Measurements from ENCODE around the gene SRRM4. TPM values are rescaled to one million over a fixed set of nuclear protein-coding genes. Genes with fewer than 3 reads are reported as not detected.

Gene SRRM4
- polyA plus RNA-seq, 2 donors, result under 0.01 TPM

DNA sequence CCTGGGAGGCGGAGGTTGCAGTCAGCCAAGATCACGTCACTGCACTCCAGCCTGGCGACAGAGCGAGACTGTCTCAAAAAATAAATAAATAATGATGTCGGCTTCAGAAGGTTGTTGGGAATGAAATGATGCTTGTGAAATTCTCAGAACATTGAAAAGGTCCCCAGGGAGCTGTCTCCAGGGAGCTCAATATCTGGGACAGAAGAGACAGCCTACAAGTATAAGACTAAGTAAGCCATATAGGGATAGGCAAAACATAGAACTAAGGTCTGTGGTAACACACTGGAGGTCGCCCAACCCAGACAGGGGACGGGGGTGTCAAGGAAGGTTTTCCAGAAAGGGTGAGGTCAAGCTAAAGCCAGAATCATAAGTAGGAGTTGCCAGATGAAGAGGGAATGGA is 167.9 kb downstream of the SRRM4 start:
- 83 to 87% methylated on average over 7 of the region's 7 CpGs for WGBS, 2 donors
- no peaks in the 10 kb centered on the region for H3K36me3 ChIP-seq (ENCODE audit: control insufficient read depth in 2 of 2, insufficient read depth in 2 of 2, low read length in 1 of 2)
- no peak overlapping the region for H3K27ac ChIP-seq (ENCODE audit: low read depth in 2 of 2, low read length in 1 of 2)
- peaks cover 3 to 4% of the 10 kb centered on the region in 2 donors for H3K9me3 ChIP-seq (ENCODE audit: control insufficient read depth in 2 of 2, insufficient read depth in 1 of 2, low read depth in 1 of 2, low read length in 1 of 2)
- H3K27me3 ChIP-seq (ENCODE audit: control insufficient read depth in 1 of 2, insufficient read depth in 2 of 2, low read length in 2 of 2), result no peaks in the 10 kb centered on the region
- H3K4me1 ChIP-seq (ENCODE audit: control insufficient read depth in 2 of 2, insufficient read depth in 2 of 2, low read length in 1 of 2), result no peaks in the 10 kb centered on the region
- H3K4me3 ChIP-seq (ENCODE audit: low read depth in 1 of 2, low read length in 2 of 2), result no peak overlapping the region

- no peak overlapping the region for H3K4me3 ChIP-seq (ENCODE audit: low read depth in 1 of 2, low read length in 2 of 2)
- no peaks in the 10 kb centered on the region for H3K36me3 ChIP-seq (ENCODE audit: control insufficient read depth in 2 of 2, insufficient read depth in 2 of 2, low read length in 1 of 2)
- no peaks in the 10 kb centered on the region for H3K4me1 ChIP-seq (ENCODE audit: control insufficient read depth in 2 of 2, insufficient read depth in 2 of 2, low read length in 1 of 2)
- no peaks in the 10 kb centered on the region for H3K27me3 ChIP-seq (ENCODE audit: control insufficient read depth in 1 of 2, insufficient read depth in 2 of 2, low read length in 2 of 2)
- 92 to 97% methylated on average over 1 of the region's 1 CpG for WGBS, 2 donors
- no peak overlapping the region for H3K27ac ChIP-seq (ENCODE audit: low read depth in 2 of 2, low read length in 1 of 2)
- peaks cover 4 to 6% of the 10 kb centered on the region in 2 donors for H3K9me3 ChIP-seq (ENCODE audit: control insufficient read depth in 2 of 2, insufficient read depth in 1 of 2, low read depth in 1 of 2, low read length in 1 of 2)
These were observed 170.2 kb downstream of the SRRM4 start for GRCh38 chr12:119151445-119152026.

GRCh38 chr12:119153477-119154434 is 172.4 kb downstream of the SRRM4 start:
- Histone ChIP-seq H3K27ac (ENCODE audit: low read depth in 2 of 2, low read length in 1 of 2) (no peak overlapping the region), H3K27me3 (ENCODE audit: control insufficient read depth in 1 of 2, insufficient read depth in 2 of 2, low read length in 2 of 2) (no peaks in the 10 kb centered on the region), H3K36me3 (ENCODE audit: control insufficient read depth in 2 of 2, insufficient read depth in 2 of 2, low read length in 1 of 2) (no peaks in the 10 kb centered on the region), H3K4me3 (ENCODE audit: low read depth in 1 of 2, low read length in 2 of 2) (no peak overlapping the region), H3K4me1 (ENCODE audit: control insufficient read depth in 2 of 2, insufficient read depth in 2 of 2, low read length in 1 of 2) (no peaks in the 10 kb centered on the region), H3K9me3 (ENCODE audit: control insufficient read depth in 2 of 2, insufficient read depth in 1 of 2, low read depth in 1 of 2, low read length in 1 of 2) (peaks cover 4 to 7% of the 10 kb centered on the region in 2 donors)
- 40 to 55% methylated on average over 49 of the region's 49 CpGs for WGBS, 2 donors

DNA sequence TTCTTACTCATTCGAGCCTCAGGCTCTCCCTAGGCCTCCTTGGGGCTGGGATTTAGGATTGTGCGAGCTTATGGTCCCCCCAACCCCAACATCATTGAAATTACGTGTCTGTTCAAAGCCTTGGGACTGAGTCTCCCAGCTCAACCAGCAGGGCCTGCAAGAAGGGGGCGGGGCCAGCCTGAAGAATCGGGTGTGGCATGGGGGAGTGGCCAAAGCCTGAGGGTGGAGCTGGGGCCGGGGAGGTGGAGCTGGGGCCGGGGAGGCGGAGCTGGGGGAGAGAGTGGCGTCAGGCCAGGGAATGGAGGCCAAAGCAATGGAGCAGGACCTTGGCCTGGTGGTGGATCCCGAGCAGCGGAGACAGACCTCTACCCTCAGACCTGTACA is 173.1 kb downstream of the SRRM4 start:
- H3K36me3 ChIP-seq (ENCODE audit: control insufficient read depth in 2 of 2, insufficient read depth in 2 of 2, low read length in 1 of 2), result no peaks in the 10 kb centered on the region
- no peaks in the 10 kb centered on the region for H3K4me1 ChIP-seq (ENCODE audit: control insufficient read depth in 2 of 2, insufficient read depth in 2 of 2, low read length in 1 of 2)
- no peak overlapping the region for H3K4me3 ChIP-seq (ENCODE audit: low read depth in 1 of 2, low read length in 2 of 2)
- H3K9me3 ChIP-seq (ENCODE audit: control insufficient read depth in 2 of 2, insufficient read depth in 1 of 2, low read depth in 1 of 2, low read length in 1 of 2), result peaks cover 4 to 7% of the 10 kb centered on the region in 2 donors
- 69 to 75% methylated on average over 11 of the region's 11 CpGs for WGBS, 2 donors
- no peak overlapping the region for H3K27ac ChIP-seq (ENCODE audit: low read depth in 2 of 2, low read length in 1 of 2)
- no peaks in the 10 kb centered on the region for H3K27me3 ChIP-seq (ENCODE audit: control insufficient read depth in 1 of 2, insufficient read depth in 2 of 2, low read length in 2 of 2)

GRCh38 chr12:119156401-119157044 is 175.2 kb downstream of the SRRM4 start:
- H3K36me3 ChIP-seq (ENCODE audit: control insufficient read depth in 2 of 2, insufficient read depth in 2 of 2, low read length in 1 of 2), result no peaks in the 10 kb centered on the region
- no peaks in the 10 kb centered on the region for H3K27me3 ChIP-seq (ENCODE audit: control insufficient read depth in 1 of 2, insufficient read depth in 2 of 2, low read length in 2 of 2)
- H3K27ac ChIP-seq (ENCODE audit: low read depth in 2 of 2, low read length in 1 of 2), result no peak overlapping the region
- WGBS, 2 donors, result 82% methylated on average over 35 of the region's 35 CpGs
- H3K4me1 ChIP-seq (ENCODE audit: control insufficient read depth in 2 of 2, insufficient read depth in 2 of 2, low read length in 1 of 2), result no peaks in the 10 kb centered on the region
- peaks cover 2 to 5% of the 10 kb centered on the region in 2 donors for H3K9me3 ChIP-seq (ENCODE audit: control insufficient read depth in 2 of 2, insufficient read depth in 1 of 2, low read depth in 1 of 2, low read length in 1 of 2)
- no peak overlapping the region for H3K4me3 ChIP-seq (ENCODE audit: low read depth in 1 of 2, low read length in 2 of 2)

DNA sequence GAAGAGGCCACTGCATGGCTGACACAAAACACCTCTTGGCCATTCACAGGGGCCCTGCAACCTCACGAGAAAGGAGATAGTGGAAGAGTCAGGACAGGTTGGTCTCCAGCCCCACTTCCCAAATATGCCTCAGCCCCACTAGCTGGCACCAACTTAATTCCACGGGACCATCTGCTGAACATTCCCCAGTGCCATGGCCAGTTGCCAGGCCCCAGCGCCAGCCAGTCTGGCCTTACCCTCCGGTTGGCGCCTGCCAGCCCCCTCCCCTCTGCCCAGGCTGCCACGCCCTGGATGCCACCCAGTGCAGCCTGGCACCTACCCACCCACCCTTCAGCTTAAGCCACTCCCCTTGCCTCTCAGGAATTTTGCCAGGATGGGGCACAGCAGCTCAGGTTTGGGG is 176.2 kb downstream of the SRRM4 start:
- Histone ChIP-seq H3K27me3 (ENCODE audit: control insufficient read depth in 1 of 2, insufficient read depth in 2 of 2, low read length in 2 of 2) (no peaks in the 10 kb centered on the region), H3K27ac (ENCODE audit: low read depth in 2 of 2, low read length in 1 of 2) (no peak overlapping the region), H3K4me3 (ENCODE audit: low read depth in 1 of 2, low read length in 2 of 2) (no peak overlapping the region), H3K4me1 (ENCODE audit: control insufficient read depth in 2 of 2, insufficient read depth in 2 of 2, low read length in 1 of 2) (no peaks in the 10 kb centered on the region), H3K9me3 (ENCODE audit: control insufficient read depth in 2 of 2, insufficient read depth in 1 of 2, low read depth in 1 of 2, low read length in 1 of 2) (peaks cover 0 to 4% of the 10 kb centered on the region in 2 donors), H3K36me3 (ENCODE audit: control insufficient read depth in 2 of 2, insufficient read depth in 2 of 2, low read length in 1 of 2) (no peaks in the 10 kb centered on the region)
- 53 to 70% methylated on average over 6 of the region's 6 CpGs for WGBS, 2 donors

DNA sequence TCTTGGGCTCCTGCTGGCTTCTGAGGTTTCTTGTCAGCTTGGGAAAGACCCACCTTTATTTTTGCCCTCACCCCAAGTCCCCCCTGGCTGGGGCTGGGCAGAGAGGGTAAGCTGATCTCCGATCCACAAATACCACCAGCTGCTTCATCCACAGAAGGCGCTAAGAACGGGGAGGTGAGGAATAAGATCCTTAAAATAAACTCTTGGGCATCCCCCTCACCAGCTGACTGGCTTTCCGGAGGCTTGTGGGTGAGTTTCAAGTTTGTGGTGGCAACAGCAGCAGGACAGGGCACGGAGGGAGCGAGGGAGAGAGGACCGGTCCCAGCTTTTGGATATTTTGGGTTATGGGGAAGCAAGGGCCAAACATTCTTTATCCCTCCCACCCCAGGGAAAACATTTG is 176.6 kb downstream of the SRRM4 start:
- Histone ChIP-seq H3K27ac (ENCODE audit: low read depth in 2 of 2, low read length in 1 of 2) (no peak overlapping the region), H3K9me3 (ENCODE audit: control insufficient read depth in 2 of 2, insufficient read depth in 1 of 2, low read depth in 1 of 2, low read length in 1 of 2) (peaks cover 0 to 4% of the 10 kb centered on the region in 2 donors), H3K4me3 (ENCODE audit: low read depth in 1 of 2, low read length in 2 of 2) (no peak overlapping the region), H3K4me1 (ENCODE audit: control insufficient read depth in 2 of 2, insufficient read depth in 2 of 2, low read length in 1 of 2) (no peaks in the 10 kb centered on the region), H3K27me3 (ENCODE audit: control insufficient read depth in 1 of 2, insufficient read depth in 2 of 2, low read length in 2 of 2) (no peaks in the 10 kb centered on the region), H3K36me3 (ENCODE audit: control insufficient read depth in 2 of 2, insufficient read depth in 2 of 2, low read length in 1 of 2) (no peaks in the 10 kb centered on the region)
- 87 to 91% methylated on average over 7 of the region's 7 CpGs for whole genome bisulfite sequencing, 2 donors

- Histone ChIP-seq H3K36me3 (ENCODE audit: control insufficient read depth in 2 of 2, insufficient read depth in 2 of 2, low read length in 1 of 2) (no peaks in the 10 kb centered on the region), H3K4me3 (ENCODE audit: low read depth in 1 of 2, low read length in 2 of 2) (no peak overlapping the region), H3K27ac (ENCODE audit: low read depth in 2 of 2, low read length in 1 of 2) (no peak overlapping the region), H3K9me3 (ENCODE audit: control insufficient read depth in 2 of 2, insufficient read depth in 1 of 2, low read depth in 1 of 2, low read length in 1 of 2) (peaks cover 0 to 4% of the 10 kb centered on the region in 2 donors), H3K27me3 (ENCODE audit: control insufficient read depth in 1 of 2, insufficient read depth in 2 of 2, low read length in 2 of 2) (no peaks in the 10 kb centered on the region), H3K4me1 (ENCODE audit: control insufficient read depth in 2 of 2, insufficient read depth in 2 of 2, low read length in 1 of 2) (no peaks in the 10 kb centered on the region)
- 83 to 84% methylated on average over 7 of the region's 7 CpGs for WGBS, 2 donors
These were observed 177.1 kb downstream of the SRRM4 start for GRCh38 chr12:119158402-119158801.

- WGBS, 2 donors, result 78 to 86% methylated on average over 2 of the region's 2 CpGs
- H3K27me3 ChIP-seq (ENCODE audit: control insufficient read depth in 1 of 2, insufficient read depth in 2 of 2, low read length in 2 of 2), result no peaks in the 10 kb centered on the region
These were observed 178.5 kb downstream of the SRRM4 start for GRCh38 chr12:119159844-119160243.

More at GRCh38 chr12:119159844-119160243, 178.5 kb downstream of the SRRM4 start:
- Histone ChIP-seq H3K27ac (ENCODE audit: low read depth in 2 of 2, low read length in 1 of 2) (no peak overlapping the region), H3K36me3 (ENCODE audit: control insufficient read depth in 2 of 2, insufficient read depth in 2 of 2, low read length in 1 of 2) (no peaks in the 10 kb centered on the region), H3K9me3 (ENCODE audit: control insufficient read depth in 2 of 2, insufficient read depth in 1 of 2, low read depth in 1 of 2, low read length in 1 of 2) (peaks cover 0 to 4% of the 10 kb centered on the region in 2 donors), H3K4me3 (ENCODE audit: low read depth in 1 of 2, low read length in 2 of 2) (no peak overlapping the region), H3K4me1 (ENCODE audit: control insufficient read depth in 2 of 2, insufficient read depth in 2 of 2, low read length in 1 of 2) (no peaks in the 10 kb centered on the region)
